Stomach (tissue), 4 donors: Measurements from ENCODE around the gene TCFL5.

Source experiments
- POLR2A ChIP-seq, 4 donors: fragments of 450-650 bp; IDR thresholded peaks; one replicate each; pipeline ENCODE4 v1.6.1; 2016; ENCODE audit warnings: antibody characterized with exemption in 4 of 4, control low read depth in 2 of 4, mild to moderate bottlenecking in 1 of 4, moderate library complexity in 1 of 4
- POLR2AphosphoS5 ChIP-seq, 3 donors: sonication (generic); formaldehyde crosslinking; IDR thresholded peaks; one replicate each; pipeline ENCODE4 v1.6.1; 2016; ENCODE audit warnings: antibody characterized with exemption in 3 of 3
- TF ChIP-seq, protein P1 (sequence below), 7 experiments: fragments of 450-650 bp in 4 of 7; fragments of 200-600 bp in 3 of 7; sonication (generic) in 3 of 7; IDR thresholded peaks; one replicate each; pipeline ENCODE4 v1.5.1; 2016 to 2019; ENCODE audit warnings: antibody characterized with exemption in 7 of 7, control low read depth in 2 of 7, mild to moderate bottlenecking in 1 of 7

DNA sequence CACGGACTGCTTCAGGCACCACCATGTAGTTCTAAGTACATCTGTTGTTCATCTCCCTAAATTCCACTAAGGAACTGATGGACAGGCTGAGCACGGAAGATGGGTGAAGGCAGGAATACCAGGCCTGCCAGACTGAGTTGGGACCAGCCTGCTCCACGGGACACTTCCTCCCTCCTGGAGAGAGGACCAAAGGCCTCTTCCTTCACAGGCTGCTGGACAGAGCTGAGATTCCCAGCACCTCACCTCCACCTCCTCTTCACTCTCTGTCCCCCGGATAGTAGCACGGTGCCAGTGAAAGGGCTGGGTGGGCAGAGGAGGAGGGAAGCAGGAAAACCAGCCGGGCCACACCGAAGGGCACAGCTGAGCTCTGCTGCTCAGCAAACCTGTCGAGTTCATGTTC is 22.9 kb upstream of the TCFL5 start:
- TF ChIP-seq, protein P1, sequence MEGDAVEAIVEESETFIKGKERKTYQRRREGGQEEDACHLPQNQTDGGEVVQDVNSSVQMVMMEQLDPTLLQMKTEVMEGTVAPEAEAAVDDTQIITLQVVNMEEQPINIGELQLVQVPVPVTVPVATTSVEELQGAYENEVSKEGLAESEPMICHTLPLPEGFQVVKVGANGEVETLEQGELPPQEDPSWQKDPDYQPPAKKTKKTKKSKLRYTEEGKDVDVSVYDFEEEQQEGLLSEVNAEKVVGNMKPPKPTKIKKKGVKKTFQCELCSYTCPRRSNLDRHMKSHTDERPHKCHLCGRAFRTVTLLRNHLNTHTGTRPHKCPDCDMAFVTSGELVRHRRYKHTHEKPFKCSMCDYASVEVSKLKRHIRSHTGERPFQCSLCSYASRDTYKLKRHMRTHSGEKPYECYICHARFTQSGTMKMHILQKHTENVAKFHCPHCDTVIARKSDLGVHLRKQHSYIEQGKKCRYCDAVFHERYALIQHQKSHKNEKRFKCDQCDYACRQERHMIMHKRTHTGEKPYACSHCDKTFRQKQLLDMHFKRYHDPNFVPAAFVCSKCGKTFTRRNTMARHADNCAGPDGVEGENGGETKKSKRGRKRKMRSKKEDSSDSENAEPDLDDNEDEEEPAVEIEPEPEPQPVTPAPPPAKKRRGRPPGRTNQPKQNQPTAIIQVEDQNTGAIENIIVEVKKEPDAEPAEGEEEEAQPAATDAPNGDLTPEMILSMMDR (IDR thresholded peaks at IDR 0.05) = no peak
- TF ChIP-seq POLR2A (IDR thresholded peaks at IDR 0.05) = no peak
- no peak for TF ChIP-seq POLR2AphosphoS5 (IDR thresholded peaks at IDR 0.05)
